ENCODE measurements around the gene RORC.

RORC gene

GRCh38 chr1:151762941-151763921 is 68.4 kb downstream of the RORC start, which contains the start of gene MRPL9:
Gene MRPL9 (minus strand): TSS chr1:151763496. CDS start chr1:151763479, 17 bp downstream.
- H3K4me1 ChIP-seq (ENCODE audit: insufficient read depth, low read length) = peaks cover 16% of the 10 kb centered on the region
- H2AFZ ChIP-seq (ENCODE audit: low read depth, low read length) = peak within 1 kb of the TSS; percentile 97
- no peaks in the 10 kb centered on the region for H3K27me3 ChIP-seq (ENCODE audit: insufficient read depth, low read length)
- peak within 1 kb of the TSS; percentile 95 for H3K4me3 ChIP-seq (ENCODE audit: low read length)
- peaks cover 32% of the 10 kb centered on the region for H3K36me3 ChIP-seq (ENCODE audit: insufficient read depth, low read length)
- H3K9me3 ChIP-seq (ENCODE audit: low read length) = no peaks in the 10 kb centered on the region

DNA sequence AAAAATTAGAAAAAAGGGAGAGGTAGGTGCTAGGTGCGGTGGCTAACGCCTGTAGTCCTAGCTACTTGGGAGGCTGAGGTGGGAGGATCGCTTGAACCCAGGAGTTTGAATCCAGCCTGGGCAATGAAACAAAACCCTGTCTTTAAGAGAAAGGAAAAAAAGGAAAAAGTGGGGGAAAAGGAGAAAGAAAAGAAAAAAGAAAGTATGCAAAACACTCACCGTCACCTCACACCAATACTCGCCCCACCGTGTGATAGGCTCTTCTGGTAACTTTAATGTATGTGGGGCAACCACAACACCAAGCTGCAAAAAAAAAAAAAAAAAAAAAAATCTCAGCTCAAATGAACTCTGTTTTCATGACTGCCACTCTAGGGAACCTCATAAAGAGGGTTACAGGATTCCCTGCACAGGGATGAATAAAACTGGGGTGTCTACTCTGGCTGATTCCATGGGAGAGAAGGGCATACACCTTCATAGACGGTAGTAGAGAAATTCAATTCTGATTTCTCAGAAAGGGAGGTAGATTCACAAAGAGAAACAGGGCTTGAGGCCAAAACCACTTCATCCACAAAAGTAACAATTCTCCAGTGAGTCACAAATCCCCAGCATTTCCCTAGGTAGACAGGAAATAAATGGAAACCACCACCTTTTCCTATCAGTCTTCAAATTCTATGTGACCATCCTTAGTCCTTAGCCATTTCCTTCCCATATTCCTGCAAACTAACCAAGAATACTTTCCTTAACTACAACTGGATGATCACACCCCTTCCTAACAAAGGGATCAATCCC is 70.8 kb downstream of the RORC start:
- Histone ChIP-seq H3K27me3 (ENCODE audit: insufficient read depth, low read length) (no peaks in the 10 kb centered on the region), H2AFZ (ENCODE audit: low read depth, low read length) (no peak overlapping the region), H3K4me3 (ENCODE audit: low read length) (no peak overlapping the region), H3K36me3 (ENCODE audit: insufficient read depth, low read length) (peaks cover 39% of the 10 kb centered on the region), H3K9me3 (ENCODE audit: low read length) (no peaks in the 10 kb centered on the region), H3K4me1 (ENCODE audit: insufficient read depth, low read length) (peaks cover 16% of the 10 kb centered on the region)

- peaks cover 13% of the 10 kb centered on the region for H3K4me1 ChIP-seq (ENCODE audit: insufficient read depth, low read length)
- no peak overlapping the region for H2AFZ ChIP-seq (ENCODE audit: low read depth, low read length)
- no peak overlapping the region for H3K4me3 ChIP-seq (ENCODE audit: low read length)
- H3K9me3 ChIP-seq (ENCODE audit: low read length) = no peaks in the 10 kb centered on the region
- H3K36me3 ChIP-seq (ENCODE audit: insufficient read depth, low read length) = peaks cover 39% of the 10 kb centered on the region
- no peaks in the 10 kb centered on the region for H3K27me3 ChIP-seq (ENCODE audit: insufficient read depth, low read length)
Observed at GRCh38 chr1:151759241-151759640, 72.4 kb downstream of the RORC start.

DNA sequence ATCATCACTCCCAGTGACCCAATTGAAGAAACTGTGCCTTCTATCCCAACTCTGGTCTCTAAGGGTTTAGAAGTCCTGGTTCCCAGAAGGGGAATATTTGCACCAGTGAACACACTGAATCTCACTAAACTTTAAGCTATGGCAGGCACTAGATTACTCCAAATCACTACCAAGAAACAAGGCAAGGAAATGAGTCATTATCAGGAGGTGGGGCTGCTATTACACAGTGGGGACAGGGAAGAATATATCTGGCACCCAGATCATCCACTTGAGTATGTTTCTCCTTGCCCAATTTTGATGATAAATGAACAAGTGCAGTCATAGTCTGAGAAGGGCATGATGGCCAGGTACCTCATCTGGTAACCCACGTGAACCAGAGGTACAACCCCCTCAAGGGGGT is 75.3 kb downstream of the RORC start:
- Histone ChIP-seq H3K27me3 (ENCODE audit: insufficient read depth, low read length) (no peaks in the 10 kb centered on the region), H3K36me3 (ENCODE audit: insufficient read depth, low read length) (peaks cover 31% of the 10 kb centered on the region), H3K4me1 (ENCODE audit: insufficient read depth, low read length) (no peaks in the 10 kb centered on the region), H2AFZ (ENCODE audit: low read depth, low read length) (no peak overlapping the region), H3K9me3 (ENCODE audit: low read length) (no peaks in the 10 kb centered on the region), H3K4me3 (ENCODE audit: low read length) (no peak overlapping the region)

Data from neuron (in vitro differentiated cells).